Endothelial cell of umbilical vein (primary cell): ENCODE measurements around the gene DIP2B. TPM values are rescaled to one million over a fixed set of nuclear protein-coding genes. Genes with fewer than 3 reads are reported as not detected.

Experiments used
- BruUV-seq: library from RNA; stranded (reverse); fragments of 400-500 nt; replicated peaks from 2 replicates; lab custom pipeline; 2021; lab: Mats Ljungman, UMichigan
- CTCF ChIA-PET: fragments of 300-600, 350-600 bp; sonication (Branson Sonifier 250); formaldehyde crosslinking; loops from one replicate; lab custom pipeline; 2021; ENCODE audit warnings: antibody characterized with exemption, inconsistent platforms; lab: Charles Lee
- POLR2A ChIA-PET: fragments of 300-600, 350-600 bp; sonication (Branson Sonifier 250); formaldehyde crosslinking; loops from one replicate; lab custom pipeline; 2021; ENCODE audit warnings: antibody characterized with exemption, inconsistent platforms; lab: Charles Lee
- DNase-seq: peaks from one replicate; pipeline ENCODE4 v3.0.0-alpha.2; 2011; ENCODE audit warnings: low read depth, low spot score
- FAIRE-seq: peaks from 2 replicates; lab custom pipeline; 2011; peaks lifted over from hg19 to GRCh38; lab: Jason Lieb, UNC
- H2AFZ ChIP-seq: 2 replicates; pipeline ENCODE4 v1.6.0; 2012; ENCODE audit warnings: low read depth, low read length, control low read depth, inconsistent platforms
- H3K27ac ChIP-seq: 2 replicates; pipeline ENCODE4 v1.5.1; 2011; ENCODE audit warnings: low read depth, mild to moderate bottlenecking, control low read depth, low read length, moderate library complexity; ENCODE audit not compliant: insufficient read depth
- H3K27me3 ChIP-seq, 2 experiments: 2 replicates each; pipeline versions ENCODE4 v1.6.0 to v1.6.1; 2011; ENCODE audit warnings: low read length in 2 of 2, mixed read lengths in 1 of 2; ENCODE audit not compliant: control insufficient read depth in 2 of 2, insufficient read depth in 2 of 2
- H3K36me3 ChIP-seq, 2 experiments: 2 replicates in 1 of 2; 3 replicates in 1 of 2; pipeline ENCODE4 v1.5.1; 2011; ENCODE audit warnings: low read length in 2 of 2, mild to moderate bottlenecking in 1 of 2, moderate library complexity in 1 of 2; ENCODE audit not compliant: control insufficient read depth in 2 of 2, insufficient read depth in 2 of 2; ENCODE audit errors: extremely low read depth in 1 of 2
- H3K4me1 ChIP-seq: 3 replicates; pipeline ENCODE4 v1.5.1; 2011; ENCODE audit warnings: mild to moderate bottlenecking, low read length; ENCODE audit not compliant: control insufficient read depth, insufficient read depth; ENCODE audit errors: extremely low read depth
- H3K4me2 ChIP-seq: 2 replicates; pipeline ENCODE4 v1.6.1; 2011; ENCODE audit warnings: low read length, control low read depth, mixed read lengths; ENCODE audit not compliant: insufficient read depth
- H3K4me3 ChIP-seq, 3 experiments: fragments of 200-600 bp in 1 of 3; sonication (generic), shearing (Covaris generic) in 1 of 3; replicated peaks in 1 of 3; 2 replicates each; pipeline ENCODE4 v1.5.1; 2011 to 2016; ENCODE audit warnings: control low read depth in 3 of 3, low read length in 3 of 3, mild to moderate bottlenecking in 2 of 3, inconsistent platforms in 1 of 3, low read depth in 1 of 3, moderate library complexity in 1 of 3; ENCODE audit not compliant: insufficient read depth in 1 of 3
- H3K79me2 ChIP-seq: 2 replicates; pipeline ENCODE4 v1.6.0; 2012; ENCODE audit warnings: low read length, inconsistent platforms; ENCODE audit not compliant: control insufficient read depth, insufficient read depth
- H3K9ac ChIP-seq: replicated peaks from 2 replicates; pipeline ENCODE3; 2011; ENCODE audit warnings: low read length, control low read depth; ENCODE audit not compliant: insufficient read depth; ENCODE audit errors: extremely low read depth
- H3K9me1 ChIP-seq: replicated peaks from 3 replicates; pipeline ENCODE4 v1.6.0; 2011; ENCODE audit warnings: mild to moderate bottlenecking, low read length; ENCODE audit not compliant: control insufficient read depth, insufficient read depth; ENCODE audit errors: extremely low read depth
- H3K9me3 ChIP-seq: replicated peaks from 2 replicates; pipeline ENCODE4 v1.5.1; 2012; ENCODE audit warnings: low read length, inconsistent platforms; ENCODE audit not compliant: control insufficient read depth, insufficient read depth
- H4K20me1 ChIP-seq: replicated peaks from 2 replicates; pipeline ENCODE3; 2011; ENCODE audit warnings: mild to moderate bottlenecking, low read length; ENCODE audit not compliant: control insufficient read depth, insufficient read depth; ENCODE audit errors: extremely low read depth
- EZH2 ChIP-seq: IDR thresholded peaks from 2 replicates; pipeline ENCODE4 v1.6.1; 2012; ENCODE audit warnings: borderline replicate concordance, low read depth, mild to moderate bottlenecking, moderate library complexity, low read length, inconsistent platforms; ENCODE audit not compliant: severe bottlenecking
- FOS ChIP-seq: IDR thresholded peaks from 2 replicates; pipeline ENCODE4 v1.6.1; 2011; ENCODE audit warnings: mild to moderate bottlenecking, low read length, moderate library complexity, borderline replicate concordance; ENCODE audit not compliant: insufficient read depth
- GATA2 ChIP-seq: IDR thresholded peaks from 2 replicates; pipeline ENCODE4 v1.7.0; 2011; ENCODE audit warnings: low read depth, mild to moderate bottlenecking, moderate library complexity, mixed read lengths, low read length; ENCODE audit not compliant: insufficient read length, insufficient read depth
- JUN ChIP-seq: IDR thresholded peaks from 2 replicates; pipeline ENCODE4 v1.6.1; 2011; ENCODE audit warnings: borderline replicate concordance, low read depth; ENCODE audit not compliant: insufficient read length, insufficient read depth
- POLR2A ChIP-seq: IDR thresholded peaks from 2 replicates; pipeline ENCODE4 v1.6.1; 2012; ENCODE audit warnings: low read depth, mild to moderate bottlenecking, control low read depth, low read length
- POLR2AphosphoS5 ChIP-seq: IDR thresholded peaks from 2 replicates; pipeline ENCODE4 v1.6.1; 2012; ENCODE audit warnings: low read depth, mild to moderate bottlenecking, control low read depth, low read length, moderate library complexity; ENCODE audit not compliant: insufficient read depth
- dilution Hi-C: fragments of 300-500 bp; cut with MboI; formaldehyde crosslinking; loops from one replicate; pipeline ENCODE4 v1.15.0; 2019; ENCODE audit warnings: low sequenced_read_pairs; ENCODE audit not compliant: extremely low pct_ligation_motif_present
- intact Hi-C: fragments of 100-400 bp; cut with micrococcal nuclease; formaldehyde crosslinking; loops from one replicate; pipeline ENCODE4 v1.10.0; 2022
- polyA plus RNA-seq, 4 experiments: library from polyadenylated mRNA; depleted of rRNA in 3 of 4; stranded (reverse) in 3 of 4; unstranded in 1 of 4; fragments of >200 nt; gene quantifications; 2 replicates each; pipeline versions ENCODE4 v1.2.1 to v1.2.3, GENCODE V29; 2011 to 2012; ENCODE audit warnings: missing spikeins in 1 of 4
- total RNA-seq: library from RNA; stranded (reverse); gene quantifications from 2 replicates; pipeline ENCODE4 v1.2.3, GENCODE V29; 2021
- TF ChIP-seq, protein P1 (sequence below): IDR thresholded peaks from 2 replicates; pipeline ENCODE4 v1.6.1; 2011; ENCODE audit not compliant: insufficient read depth, insufficient read length

DIP2B gene
- total and polyA plus RNA-seq, 2 donors (not counting 3 experiments of a cell fraction or from before 2014, with no cell fraction given): 14.5 to 28.0 TPM

DNA sequence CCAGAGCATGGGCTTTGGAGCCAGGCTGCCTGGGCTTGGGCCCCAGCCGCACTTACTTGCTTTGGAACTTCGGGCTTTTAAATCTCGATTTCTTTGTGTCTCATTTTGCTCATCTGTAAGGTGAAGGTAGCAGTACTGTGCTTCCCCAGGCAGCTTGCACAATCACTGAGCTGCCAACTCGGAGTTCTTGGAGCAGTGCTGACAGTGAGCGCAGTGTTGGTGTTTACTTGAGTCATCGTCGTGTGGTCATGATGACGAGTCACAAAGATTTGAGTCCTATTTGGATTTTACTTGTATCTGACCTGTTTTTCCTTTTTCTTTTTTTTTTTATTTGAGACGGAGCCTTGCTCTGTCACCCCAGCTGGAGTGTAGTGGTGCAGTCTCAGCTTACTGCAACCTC lies 227.8 kb downstream of the DIP2B start:
- no peaks in the 10 kb centered on the region for H3K9me3 ChIP-seq
- no peak overlapping the region for H3K4me2 ChIP-seq
- no peak overlapping the region for H3K4me3 ChIP-seq
- CTCF ChIA-PET: interaction anchor here (1.3 kb wide), 1 partner anchor 295 kb away, joined by 3 read pairs; no protein-coding TSS in a partner anchor
- H3K79me2 ChIP-seq: no peaks in the 10 kb centered on the region
- POLR2A ChIA-PET: no interaction called here
- no peak overlapping the region for H3K27ac ChIP-seq
- H3K4me1 ChIP-seq: no peaks in the 10 kb centered on the region
- no peak for TF ChIP-seq GATA2
- TF ChIP-seq POLR2AphosphoS5: no peak
- no peak for TF ChIP-seq FOS
- no peak for TF ChIP-seq POLR2A
- TF ChIP-seq, protein P1, sequence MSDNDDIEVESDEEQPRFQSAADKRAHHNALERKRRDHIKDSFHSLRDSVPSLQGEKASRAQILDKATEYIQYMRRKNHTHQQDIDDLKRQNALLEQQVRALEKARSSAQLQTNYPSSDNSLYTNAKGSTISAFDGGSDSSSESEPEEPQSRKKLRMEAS: no peak
- no peak for TF ChIP-seq JUN
- no peak for TF ChIP-seq EZH2
- no peaks in the 10 kb centered on the region for H3K9me1 ChIP-seq
- no peaks in the 10 kb centered on the region for H4K20me1 ChIP-seq
- H3K27me3 ChIP-seq: no peaks in the 10 kb centered on the region
- no TSS peak for BruUV-seq
- H3K9ac ChIP-seq: no peak overlapping the region
- DNase-seq: no peak
- H2AFZ ChIP-seq: no peak overlapping the region
- H3K36me3 ChIP-seq: peaks cover 5 to 30% of the 10 kb centered on the region in 2 experiments
- FAIRE-seq: no peak
- intact Hi-C loops: no loop called here
- dilution Hi-C loops: no loop called here

DNA sequence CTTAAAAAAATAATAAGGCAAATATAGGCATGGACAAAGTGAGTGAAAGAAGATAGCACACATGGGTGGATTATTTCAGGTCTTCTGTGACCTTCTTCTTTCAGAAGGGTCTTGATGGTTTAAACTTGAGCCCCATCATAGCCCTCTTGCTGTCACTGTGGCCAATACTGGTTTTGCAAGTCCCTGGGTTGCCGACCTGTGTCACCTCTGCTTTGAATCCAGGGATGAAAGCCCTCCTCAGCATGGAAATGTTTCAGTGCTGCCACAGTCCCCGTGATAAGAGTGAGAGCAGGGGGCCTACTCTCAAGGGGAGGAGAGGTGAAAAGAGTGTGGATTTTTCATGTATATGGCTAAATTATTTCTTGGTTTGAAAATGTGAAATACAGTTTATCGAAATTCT lies 228.9 kb downstream of the DIP2B start:
- POLR2A ChIA-PET: no interaction called here

More for the DNA sequence above, 228.9 kb downstream of the DIP2B start:
- H3K4me3 ChIP-seq: no peak overlapping the region
- DNase-seq: no peak
- H3K9ac ChIP-seq: no peak overlapping the region
- no peaks in the 10 kb centered on the region for H4K20me1 ChIP-seq
- no TSS peak for BruUV-seq
- CTCF ChIA-PET: interaction anchor here (0.8 to 2.0 kb wide), 2 partner anchors 9 to 229 kb away, joined by 3 to 17 read pairs; partner anchors contain the start of gene DIP2B
- H3K27me3 ChIP-seq: no peaks in the 10 kb centered on the region
- no peak for FAIRE-seq
- intact Hi-C loops: loop anchor here (1.0 kb wide), 1 partner anchor 228 kb away; no protein-coding TSS in a partner anchor
- H3K4me2 ChIP-seq: no peak overlapping the region
- TF ChIP-seq, protein P1: no peak
- H3K36me3 ChIP-seq: peaks cover 5 to 25% of the 10 kb centered on the region in 2 experiments
- H2AFZ ChIP-seq: no peak overlapping the region
- no peaks in the 10 kb centered on the region for H3K79me2 ChIP-seq
- no peaks in the 10 kb centered on the region for H3K4me1 ChIP-seq
- dilution Hi-C loops: no loop called here
- no peak overlapping the region for H3K27ac ChIP-seq
- H3K9me3 ChIP-seq: no peaks in the 10 kb centered on the region
- no peaks in the 10 kb centered on the region for H3K9me1 ChIP-seq
